NCI-H1417 (cell line): ENCODE measurements around the gene PDXP.

Experiments
- DNase-seq, 3 experiments: peaks; one replicate each; lab custom pipeline; 2025; lab: John Stamatoyannopoulos, UW

The PDXP gene

GRCh38 chr22:37697538-37697835 is 39.0 kb downstream of the PDXP start:
- DNase-seq, result no peak

GRCh38 chr22:37701141-37701786 is 42.7 kb downstream of the PDXP start:
- DNase-seq, result no peak

- no peak for DNase-seq
These were observed 45.4 kb downstream of the PDXP start for GRCh38 chr22:37703906-37704305.

- no peak for DNase-seq
These were observed 46.1 kb downstream of the PDXP start for GRCh38 chr22:37704645-37705044.

GRCh38 chr22:37705205-37705604 is 46.7 kb downstream of the PDXP start:
- no peak for DNase-seq

GRCh38 chr22:37708580-37709444 is 50.3 kb downstream of the PDXP start:
- DNase-seq, result no peak

GRCh38 chr22:37709445-37709765 is 50.9 kb downstream of the PDXP start:
- DNase-seq, result no peak

GRCh38 chr22:37710675-37711074 is 52.2 kb downstream of the PDXP start:
- DNase-seq, result no peak

- no peak for DNase-seq
These were observed 53.0 kb downstream of the PDXP start for GRCh38 chr22:37711490-37711889.

- DNase-seq, result no peak
These were observed 55.2 kb downstream of the PDXP start for GRCh38 chr22:37713761-37714160.

- no peak for DNase-seq
These were observed 56.1 kb downstream of the PDXP start for GRCh38 chr22:37714634-37715033.

- no peak for DNase-seq
These were observed 57.2 kb downstream of the PDXP start for GRCh38 chr22:37715760-37716159.
